GM18519 (cell line): ENCODE results near the gene CD3D.

Source experiments
- ATAC-seq: cut with Tn5 transposase; IDR thresholded peaks from one replicate; pipeline ENCODE4 v1.9.1; 2021; ENCODE audit warnings: mild to moderate bottlenecking, moderate library complexity; ENCODE audit not compliant: unreplicated experiment, low FRiP score

The CD3D gene

GRCh38 chr11:118304568-118305248, 37.8 kb downstream of the CD3D start, which contains the start of gene CD3E:
Gene CD3E, plus strand, starts transcription at chr11:118304730. Its CDS starts 223 bp downstream, at chr11:118304953.
- no peak for ATAC-seq

- no peak for ATAC-seq
These were observed 38.3 kb downstream of the CD3D start for GRCh38 chr11:118304227-118304567.

- no peak for ATAC-seq
These were observed 40.8 kb downstream of the CD3D start for GRCh38 chr11:118301600-118302195.

GRCh38 chr11:118295815-118296454, 46.6 kb downstream of the CD3D start:
- no peak for ATAC-seq

- no peak for ATAC-seq
These were observed 47.3 kb downstream of the CD3D start for GRCh38 chr11:118295199-118295598.

GRCh38 chr11:118294053-118294452, 48.5 kb downstream of the CD3D start:
- ATAC-seq, result no peak

- no peak for ATAC-seq
These were observed 50.9 kb downstream of the CD3D start for GRCh38 chr11:118291477-118292135.

- ATAC-seq, result no peak
These were observed 51.6 kb downstream of the CD3D start for GRCh38 chr11:118290923-118291322.

- no peak for ATAC-seq
These were observed 53.1 kb downstream of the CD3D start for GRCh38 chr11:118289401-118289800.
